Activated CD4-positive, CD25-positive, alpha-beta regulatory T cell treated with anti-CD3 and anti-CD28 coated beads, Interleukin-2, amount 50 U/mL, for 16 hours (primary cell): Measurements from ENCODE around the gene CCT5.
A peak's percentile ranks its signal among the peaks of the same experiment; 100 is the strongest.
"Not testable (repeated sequence)": the region's sequence is repeated elsewhere in the genome, so short reads cannot be mapped to it uniquely, and the experiment has no call there.

Experiments used
- DNase-seq: peaks from one replicate; pipeline ENCODE4 v3.0.0-alpha.2; 2020; ENCODE audit warnings: low read depth, low spot score

CCT5 gene

DNA sequence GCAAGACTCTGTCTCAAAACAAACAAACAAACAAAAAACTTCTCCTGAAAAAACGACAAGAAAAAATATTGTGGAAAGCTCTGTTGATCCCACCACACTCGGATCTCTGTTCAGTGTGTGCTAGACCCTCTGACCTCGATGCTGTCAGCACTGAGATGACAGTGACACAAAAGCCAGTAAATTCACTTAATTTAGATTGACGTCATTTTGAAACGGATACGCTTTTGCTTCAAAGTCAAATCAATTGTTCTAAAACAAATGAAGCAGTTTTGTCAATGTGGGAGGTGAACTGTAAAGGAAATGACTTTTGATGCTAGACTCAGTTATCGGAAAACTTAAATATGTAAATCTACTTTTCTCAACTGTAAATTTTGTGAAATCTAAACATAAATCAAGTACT lies 26.6 kb downstream of the CCT5 start:
- no peak for DNase-seq

DNA sequence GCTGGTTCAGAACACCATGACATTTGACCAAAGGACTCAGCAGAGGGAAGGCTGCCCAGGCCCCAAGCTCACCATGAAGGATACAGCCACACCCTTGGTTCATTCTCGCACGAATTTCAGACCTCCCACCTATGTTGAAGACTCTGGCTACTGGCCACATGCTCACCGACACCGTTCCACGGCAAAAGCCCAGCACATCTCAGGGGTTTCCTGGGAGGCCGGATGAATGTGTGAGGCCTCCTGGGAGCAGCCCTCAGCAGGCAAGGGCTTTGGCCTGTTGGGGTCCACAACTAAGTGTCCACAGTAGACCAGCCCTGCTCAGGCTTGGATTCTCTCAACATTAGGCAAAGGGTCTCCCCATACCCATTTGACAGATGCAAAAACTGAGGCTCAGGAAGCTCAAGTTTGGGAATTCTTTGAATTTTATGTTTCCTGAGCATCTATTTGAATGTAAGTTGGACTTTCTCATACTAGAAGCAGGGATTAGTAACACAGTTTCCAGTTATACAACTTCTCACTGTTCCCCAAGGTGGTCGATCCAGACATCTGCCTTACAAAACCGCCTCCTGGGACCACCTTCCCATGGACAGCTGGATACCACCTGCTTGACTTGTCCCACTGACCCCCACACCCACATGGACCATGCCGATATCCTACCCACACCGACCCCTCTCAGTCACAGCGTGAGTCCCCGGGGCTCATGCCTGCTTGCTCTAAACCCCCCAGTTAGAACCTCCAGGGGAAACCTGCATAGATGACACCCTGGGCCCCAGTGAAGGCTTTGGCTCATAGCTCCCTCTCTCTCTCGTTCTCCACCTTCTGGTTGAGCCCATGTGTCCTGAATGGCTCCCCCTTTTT lies 27.9 kb downstream of the CCT5 start:
- DNase-seq = no peak

- DNase-seq = no peak
Measured at GRCh38 chr5:10278658-10279279, 28.7 kb downstream of the CCT5 start.

DNA sequence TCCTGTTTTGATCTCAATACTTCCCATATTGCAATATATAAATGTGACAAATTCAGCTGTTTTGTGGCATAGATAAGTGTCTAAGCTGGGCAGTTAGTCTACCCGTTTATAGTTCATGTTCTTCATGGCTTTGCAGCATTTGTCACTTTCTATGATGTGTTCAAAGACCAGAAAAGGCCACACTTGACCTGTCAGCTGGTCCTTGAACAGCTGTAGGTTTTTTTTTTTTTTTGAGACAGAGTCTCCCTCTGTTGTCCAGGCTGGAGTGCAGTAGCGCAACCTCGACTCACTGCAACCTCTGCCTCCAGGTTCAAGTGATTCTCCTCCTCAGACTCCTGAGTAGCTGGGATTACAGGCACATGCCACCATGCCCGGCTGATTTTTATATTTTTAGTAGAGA lies 29.2 kb downstream of the CCT5 start:
- no peak for DNase-seq

DNA sequence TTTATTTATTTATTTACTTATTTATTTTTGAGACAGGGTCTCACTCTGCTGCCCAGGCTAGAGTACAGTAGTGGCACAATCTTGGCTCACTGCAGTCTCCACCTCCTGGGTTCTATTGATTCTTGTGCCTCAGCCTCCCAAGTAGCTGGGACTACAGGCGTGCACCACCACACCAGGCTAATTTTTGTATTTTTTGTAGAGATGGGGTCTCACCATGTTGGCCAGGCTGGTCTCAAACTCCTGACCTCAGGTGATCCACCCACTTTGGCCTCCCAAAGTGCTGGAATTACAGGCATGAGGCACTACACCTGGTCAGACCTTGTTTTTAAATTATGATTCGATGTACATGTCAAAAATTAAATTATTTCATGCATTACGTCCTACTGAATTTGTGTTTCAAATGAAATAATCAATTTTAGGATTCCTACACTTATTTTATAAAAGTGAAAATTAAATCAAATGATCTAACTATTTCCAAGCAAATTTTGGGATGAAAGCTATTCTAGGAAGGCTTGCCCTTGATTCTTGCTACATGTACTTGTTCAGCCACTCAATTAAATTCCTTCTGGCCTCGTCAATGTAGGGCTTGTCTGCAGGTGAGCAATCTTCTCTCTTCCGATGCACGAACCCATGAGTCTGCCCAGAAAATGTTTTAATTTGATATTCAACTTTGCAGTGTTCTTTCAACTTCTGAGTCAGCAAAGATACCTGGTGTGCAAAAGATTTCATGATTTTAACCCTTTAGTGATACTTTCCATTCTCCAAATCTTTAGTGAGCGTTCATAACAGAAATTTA lies 30.0 kb downstream of the CCT5 start:
- DNase-seq = no peak

DNA sequence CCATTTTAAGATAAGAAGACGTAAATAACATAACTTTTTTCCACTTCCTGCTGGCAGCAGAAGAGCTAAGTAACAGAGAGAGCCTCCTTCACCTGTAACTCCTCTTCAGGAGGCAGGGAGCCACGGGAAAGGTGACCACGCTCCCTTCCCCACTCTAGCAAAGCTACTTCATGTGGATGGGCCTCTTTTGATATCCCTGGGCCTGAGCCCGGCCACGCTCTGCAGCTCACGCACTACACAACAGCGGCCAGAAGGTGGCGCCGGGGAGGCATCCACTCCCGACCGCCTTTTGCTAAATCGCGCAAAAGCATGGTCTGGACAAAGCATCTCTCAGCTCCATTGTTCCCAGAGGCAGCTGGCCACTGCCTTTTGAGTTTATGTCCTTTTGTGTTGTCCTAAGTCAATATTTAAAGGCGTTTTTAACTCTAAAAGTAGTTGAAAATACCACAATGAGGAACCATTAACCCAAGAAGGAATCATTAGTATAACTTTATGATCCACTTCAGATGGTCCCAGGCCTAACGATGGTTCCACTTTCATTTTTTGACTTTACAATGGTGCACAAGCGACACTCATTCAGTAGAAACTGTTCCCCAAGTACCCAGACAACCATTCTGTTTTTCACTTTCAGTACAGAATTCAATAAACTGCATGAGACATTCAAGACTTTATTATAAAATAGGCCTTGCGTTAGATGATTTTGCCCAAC lies 34.0 kb downstream of the CCT5 start:
- peak; percentile 53 for DNase-seq

DNA sequence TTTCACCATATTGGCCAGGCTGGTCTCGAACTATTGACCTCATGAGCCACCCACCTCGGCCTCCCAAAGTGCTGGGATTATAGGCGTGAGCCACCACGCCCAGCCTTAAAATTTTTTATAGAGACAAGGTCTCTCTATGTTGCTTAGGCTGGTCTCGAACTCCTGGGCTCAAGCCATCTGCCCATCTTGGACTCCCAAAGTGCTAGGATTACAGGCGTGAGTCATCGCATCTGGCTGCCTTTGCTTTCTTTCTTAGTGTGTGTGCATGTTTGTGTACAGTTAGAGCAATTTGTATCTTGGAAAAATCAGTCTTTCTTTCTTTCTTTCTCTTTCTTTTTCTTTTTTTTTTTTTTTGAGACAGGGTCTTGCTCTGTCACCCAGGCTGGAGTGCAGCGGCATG lies 35.3 kb downstream of the CCT5 start:
- DNase-seq = not testable (repeated sequence)

DNA sequence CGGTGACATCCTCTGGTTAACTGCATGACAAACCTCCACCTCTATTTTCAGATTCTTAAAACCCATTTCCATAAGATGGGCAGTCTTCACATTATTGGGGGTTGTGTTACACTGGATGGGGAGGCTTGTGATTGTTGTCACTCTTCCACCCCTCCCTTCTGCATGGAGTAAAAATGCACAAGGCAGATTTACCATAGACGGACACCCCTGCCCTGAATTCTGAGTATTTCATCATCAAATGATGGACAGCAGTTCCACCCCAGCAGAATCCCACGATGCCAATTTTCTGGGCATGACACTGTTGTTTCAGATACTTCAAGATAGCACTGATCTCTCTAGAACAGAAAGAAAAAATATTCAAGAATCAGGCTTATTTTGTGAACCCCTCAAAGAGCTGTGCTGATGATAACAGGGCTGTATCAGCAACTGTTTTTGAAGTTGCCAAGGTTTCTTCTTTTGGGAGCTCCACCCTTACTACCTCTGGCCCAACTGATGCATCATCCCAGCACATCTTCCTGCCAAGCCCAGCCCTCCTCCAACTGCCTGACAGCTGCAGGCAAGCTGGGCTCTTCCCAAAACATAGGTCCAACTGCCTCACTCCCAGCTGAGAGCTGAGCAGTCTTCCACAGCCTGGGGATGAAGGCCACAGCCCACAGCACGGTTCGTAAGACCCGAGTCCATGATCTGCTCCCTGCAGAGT lies 36.2 kb downstream of the CCT5 start:
- DNase-seq = no peak

DNA sequence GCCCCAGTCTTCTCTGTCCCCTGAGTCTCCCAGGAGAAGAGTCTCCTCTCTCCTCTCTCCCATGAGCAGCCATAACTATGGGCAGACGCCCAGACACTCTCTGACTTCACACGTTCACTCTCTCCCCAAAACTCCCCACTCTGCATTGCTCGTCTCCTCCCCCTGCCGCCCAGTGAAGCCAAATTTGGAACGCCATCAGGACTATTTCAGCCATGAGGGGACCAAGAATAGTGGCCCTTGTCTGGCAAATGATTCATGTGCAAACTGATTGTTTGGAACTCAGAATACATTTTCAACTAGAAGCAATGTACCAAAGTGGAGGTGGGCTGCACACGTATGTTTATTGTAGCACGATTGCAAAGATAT lies 36.8 kb downstream of the CCT5 start:
- no peak for DNase-seq

- no peak for DNase-seq
Measured at GRCh38 chr5:10288592-10289219, 38.6 kb downstream of the CCT5 start.

DNA sequence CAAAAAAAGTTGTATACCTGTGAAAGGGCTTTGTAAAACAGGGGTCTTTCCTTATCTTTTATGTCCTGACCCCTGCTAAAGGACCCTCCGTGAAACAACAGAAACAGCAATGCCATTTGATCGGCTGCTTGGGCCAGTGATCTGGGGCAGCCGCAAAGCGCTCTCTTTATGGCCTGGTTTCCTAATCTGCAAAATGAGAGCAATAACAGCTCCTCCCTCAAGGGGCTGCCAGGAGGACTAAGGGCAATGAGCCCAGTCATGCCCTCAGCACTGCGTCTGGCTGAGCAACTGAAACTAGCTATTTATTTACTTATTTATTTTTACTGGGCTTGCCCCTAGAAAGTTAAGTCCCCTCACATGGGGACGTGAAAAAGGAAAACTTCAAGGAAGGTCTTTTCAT lies 39.3 kb downstream of the CCT5 start:
- no peak for DNase-seq

- DNase-seq = no peak
Measured at GRCh38 chr5:10289991-10290390, 39.9 kb downstream of the CCT5 start.

DNA sequence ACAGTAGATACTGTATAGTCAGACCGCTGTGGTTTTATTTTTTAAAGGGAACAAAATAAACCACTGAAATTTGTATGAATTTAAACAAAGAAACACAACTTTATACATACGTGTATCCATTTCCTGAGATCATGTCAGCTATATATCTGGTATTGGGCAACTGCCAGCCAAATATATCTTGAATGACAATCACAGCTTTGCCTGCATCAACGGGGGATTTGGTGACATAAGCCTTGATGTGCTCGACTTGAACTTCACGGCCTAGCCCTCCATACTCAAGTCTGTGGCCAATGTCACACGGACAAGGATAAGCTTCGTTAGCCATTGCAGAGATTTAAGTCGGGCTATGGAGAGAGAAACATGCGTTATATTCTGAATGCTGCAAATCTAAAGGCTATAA lies 40.4 kb downstream of the CCT5 start:
- no peak for DNase-seq

GRCh38 chr5:10291692-10292339 lies 41.7 kb downstream of the CCT5 start:
- no peak for DNase-seq

GRCh38 chr5:10293907-10294662 lies 44.0 kb downstream of the CCT5 start:
- no peak for DNase-seq

- no peak for DNase-seq
Measured at GRCh38 chr5:10295619-10296326, 45.7 kb downstream of the CCT5 start.

DNA sequence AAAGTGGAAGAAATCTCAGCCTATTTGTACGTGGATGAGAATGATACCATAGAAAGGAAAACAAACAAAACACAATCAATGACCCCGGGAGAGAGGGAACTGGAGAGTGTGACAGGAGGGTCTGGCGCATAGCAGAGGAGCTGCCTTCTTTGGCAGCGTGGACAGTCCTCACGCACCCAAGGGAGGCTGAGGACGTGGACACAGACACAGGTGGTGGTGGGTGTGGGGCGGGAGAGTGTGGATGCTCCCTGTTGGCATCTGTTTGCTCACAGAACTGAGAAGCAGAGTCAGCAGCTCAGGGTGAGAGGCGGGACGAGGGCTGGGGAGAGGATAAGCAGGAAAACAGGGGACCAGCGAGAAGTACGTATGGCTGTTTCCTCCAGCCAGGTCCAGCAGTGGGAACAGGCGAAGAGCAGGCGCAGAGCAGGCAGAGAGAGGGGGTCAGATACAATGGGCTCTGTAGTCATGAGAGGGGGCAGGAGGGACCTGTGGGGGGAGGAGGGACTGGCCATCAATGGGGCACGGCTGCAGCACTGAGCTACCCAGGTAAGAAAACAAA lies 47.6 kb downstream of the CCT5 start:
- DNase-seq = no peak

- DNase-seq = no peak
Measured at GRCh38 chr5:10300246-10300645, 50.2 kb downstream of the CCT5 start.

DNA sequence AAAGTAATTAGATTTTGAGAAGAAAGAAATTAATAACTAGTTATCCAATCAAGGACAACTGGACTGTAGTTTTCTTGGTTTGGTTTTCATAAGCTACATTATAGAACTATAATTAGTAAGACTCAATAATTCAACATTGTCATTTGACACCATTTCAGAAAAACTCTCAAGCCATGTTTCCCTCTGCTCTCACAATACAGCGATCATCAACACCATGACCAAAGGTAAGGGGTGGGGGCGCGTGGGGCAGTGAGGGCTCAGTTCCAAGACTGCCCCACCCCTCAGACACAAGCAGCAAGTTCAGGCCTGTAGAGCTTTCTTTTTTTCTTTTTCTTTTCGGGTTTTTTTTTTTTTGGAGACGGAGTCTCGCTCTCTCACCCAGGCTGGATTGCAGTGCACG lies 51.2 kb downstream of the CCT5 start:
- no peak for DNase-seq
